ENCODE data around the gene CD47. TPM values are rescaled to one million over a fixed set of nuclear protein-coding genes. Genes with fewer than 3 reads are reported as not detected.

CD47 gene
- total and polyA plus RNA-seq, 10 of the 15 experiments (the other 5 are each of a cell fraction or from before 2014, with no cell fraction given): 22.9 to 175 (median 81.1) TPM

DNA sequence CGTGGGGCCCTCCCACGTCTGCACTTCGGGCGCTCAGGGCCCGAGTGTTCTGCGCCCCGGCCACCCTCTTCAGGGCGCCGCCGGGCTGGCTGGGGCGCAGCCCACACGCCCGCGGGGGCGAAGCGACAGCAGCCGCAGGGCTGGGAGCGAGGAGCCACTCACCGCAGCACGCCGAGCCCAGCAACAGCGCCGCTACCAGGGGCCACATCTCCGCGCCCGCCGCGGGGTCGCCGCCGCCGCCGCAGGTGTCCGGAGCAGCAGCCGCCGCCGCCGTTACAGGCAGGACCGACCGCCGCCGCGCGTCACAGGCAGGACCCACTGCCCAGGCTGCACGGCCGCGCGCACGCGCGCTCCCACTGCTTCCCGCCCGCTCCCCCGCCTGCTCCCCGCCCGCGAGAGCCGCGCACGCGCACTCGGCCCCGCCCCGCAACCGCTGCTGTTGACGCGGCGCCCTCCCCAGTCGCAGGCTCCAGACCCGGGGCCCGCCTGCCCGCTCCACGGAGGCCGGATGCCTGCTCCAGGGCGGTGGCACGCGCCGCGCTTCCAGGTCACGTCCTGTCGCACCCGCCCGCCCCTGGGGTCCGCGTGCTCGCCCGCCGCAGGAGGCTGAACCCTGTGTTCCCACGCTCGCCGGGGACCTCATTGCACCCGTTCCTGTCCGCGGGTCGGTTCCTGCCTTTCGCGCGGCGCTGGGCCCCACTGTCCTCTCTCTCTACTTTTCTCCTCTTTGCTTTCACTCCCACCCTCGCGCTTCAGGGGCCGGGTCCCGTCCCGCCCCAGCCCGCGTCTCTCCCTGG lies at the start of gene CD47 (continued):
- no peak for TF ChIP-seq HDAC2 (IDR thresholded peaks at IDR 0.05)
- no peak for TF ChIP-seq ATF7 (IDR thresholded peaks at IDR 0.05; ENCODE audit: low read depth)
- TF ChIP-seq, protein P1, sequence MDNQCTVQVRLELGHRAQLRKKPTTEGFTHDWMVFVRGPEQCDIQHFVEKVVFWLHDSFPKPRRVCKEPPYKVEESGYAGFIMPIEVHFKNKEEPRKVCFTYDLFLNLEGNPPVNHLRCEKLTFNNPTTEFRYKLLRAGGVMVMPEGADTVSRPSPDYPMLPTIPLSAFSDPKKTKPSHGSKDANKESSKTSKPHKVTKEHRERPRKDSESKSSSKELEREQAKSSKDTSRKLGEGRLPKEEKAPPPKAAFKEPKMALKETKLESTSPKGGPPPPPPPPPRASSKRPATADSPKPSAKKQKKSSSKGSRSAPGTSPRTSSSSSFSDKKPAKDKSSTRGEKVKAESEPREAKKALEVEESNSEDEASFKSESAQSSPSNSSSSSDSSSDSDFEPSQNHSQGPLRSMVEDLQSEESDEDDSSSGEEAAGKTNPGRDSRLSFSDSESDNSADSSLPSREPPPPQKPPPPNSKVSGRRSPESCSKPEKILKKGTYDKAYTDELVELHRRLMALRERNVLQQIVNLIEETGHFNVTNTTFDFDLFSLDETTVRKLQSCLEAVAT (IDR thresholded peaks at IDR 0.05): no peak
- no peak for TF ChIP-seq SRF (IDR thresholded peaks at IDR 0.05; ENCODE audit: low read depth in 2 of 2, low read length in 2 of 2)
- TF ChIP-seq, protein P2, sequence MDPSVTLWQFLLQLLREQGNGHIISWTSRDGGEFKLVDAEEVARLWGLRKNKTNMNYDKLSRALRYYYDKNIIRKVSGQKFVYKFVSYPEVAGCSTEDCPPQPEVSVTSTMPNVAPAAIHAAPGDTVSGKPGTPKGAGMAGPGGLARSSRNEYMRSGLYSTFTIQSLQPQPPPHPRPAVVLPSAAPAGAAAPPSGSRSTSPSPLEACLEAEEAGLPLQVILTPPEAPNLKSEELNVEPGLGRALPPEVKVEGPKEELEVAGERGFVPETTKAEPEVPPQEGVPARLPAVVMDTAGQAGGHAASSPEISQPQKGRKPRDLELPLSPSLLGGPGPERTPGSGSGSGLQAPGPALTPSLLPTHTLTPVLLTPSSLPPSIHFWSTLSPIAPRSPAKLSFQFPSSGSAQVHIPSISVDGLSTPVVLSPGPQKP (IDR thresholded peaks at IDR 0.05; ENCODE audit: low read depth, low read length): no peak
- TF ChIP-seq SMAD5 (IDR thresholded peaks at IDR 0.05; ENCODE audit: low read depth): no peak
- TF ChIP-seq ZNF384 (IDR thresholded peaks at IDR 0.05; ENCODE audit: borderline replicate concordance, low read depth, low read length): no peak
- TF ChIP-seq NFIC (IDR thresholded peaks at IDR 0.05; ENCODE audit: low read depth, low read length): no peak
- TF ChIP-seq LARP7 (IDR thresholded peaks at IDR 0.05): peak; percentile 94
- TF ChIP-seq, protein P3, sequence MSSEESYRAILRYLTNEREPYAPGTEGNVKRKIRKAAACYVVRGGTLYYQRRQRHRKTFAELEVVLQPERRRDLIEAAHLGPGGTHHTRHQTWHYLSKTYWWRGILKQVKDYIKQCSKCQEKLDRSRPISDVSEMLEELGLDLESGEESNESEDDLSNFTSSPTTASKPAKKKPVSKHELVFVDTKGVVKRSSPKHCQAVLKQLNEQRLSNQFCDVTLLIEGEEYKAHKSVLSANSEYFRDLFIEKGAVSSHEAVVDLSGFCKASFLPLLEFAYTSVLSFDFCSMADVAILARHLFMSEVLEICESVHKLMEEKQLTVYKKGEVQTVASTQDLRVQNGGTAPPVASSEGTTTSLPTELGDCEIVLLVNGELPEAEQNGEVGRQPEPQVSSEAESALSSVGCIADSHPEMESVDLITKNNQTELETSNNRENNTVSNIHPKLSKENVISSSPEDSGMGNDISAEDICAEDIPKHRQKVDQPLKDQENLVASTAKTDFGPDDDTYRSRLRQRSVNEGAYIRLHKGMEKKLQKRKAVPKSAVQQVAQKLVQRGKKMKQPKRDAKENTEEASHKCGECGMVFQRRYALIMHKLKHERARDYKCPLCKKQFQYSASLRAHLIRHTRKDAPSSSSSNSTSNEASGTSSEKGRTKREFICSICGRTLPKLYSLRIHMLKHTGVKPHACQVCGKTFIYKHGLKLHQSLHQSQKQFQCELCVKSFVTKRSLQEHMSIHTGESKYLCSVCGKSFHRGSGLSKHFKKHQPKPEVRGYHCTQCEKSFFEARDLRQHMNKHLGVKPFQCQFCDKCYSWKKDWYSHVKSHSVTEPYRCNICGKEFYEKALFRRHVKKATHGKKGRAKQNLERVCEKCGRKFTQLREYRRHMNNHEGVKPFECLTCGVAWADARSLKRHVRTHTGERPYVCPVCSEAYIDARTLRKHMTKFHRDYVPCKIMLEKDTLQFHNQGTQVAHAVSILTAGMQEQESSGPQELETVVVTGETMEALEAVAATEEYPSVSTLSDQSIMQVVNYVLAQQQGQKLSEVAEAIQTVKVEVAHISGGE (CRISPR knock-in tag; IDR thresholded peaks at IDR 0.05): no peak
- no peak for TF ChIP-seq KLF5 (IDR thresholded peaks at IDR 0.05; ENCODE audit: partially characterized antibody)
- TF ChIP-seq IKZF2 (IDR thresholded peaks at IDR 0.05): peak; percentile 14 to 21; a peak in 1 of 4 replicates
- TF ChIP-seq KDM1A (IDR thresholded peaks at IDR 0.05; ENCODE audit: borderline replicate concordance): no peak
- TF ChIP-seq MEF2A (IDR thresholded peaks at IDR 0.05; ENCODE audit: insufficient read depth, low read depth, low read length): no peak
- no peak for TF ChIP-seq JUND (IDR thresholded peaks at IDR 0.05; ENCODE audit: low read depth, low read length)
- TF ChIP-seq RUNX3 (IDR thresholded peaks at IDR 0.05; ENCODE audit: low read length): peak; percentile 32
- peak; percentile 67 for TF ChIP-seq NR2F1 (conservative IDR thresholded peaks at IDR 0.05)
- no peak for TF ChIP-seq TARDBP (IDR thresholded peaks at IDR 0.05; ENCODE audit: borderline replicate concordance)
- TF ChIP-seq KAT2A (conservative IDR thresholded peaks at IDR 0.05; ENCODE audit: control insufficient read depth, low read depth, low read length): no peak
- TF ChIP-seq, protein P4, sequence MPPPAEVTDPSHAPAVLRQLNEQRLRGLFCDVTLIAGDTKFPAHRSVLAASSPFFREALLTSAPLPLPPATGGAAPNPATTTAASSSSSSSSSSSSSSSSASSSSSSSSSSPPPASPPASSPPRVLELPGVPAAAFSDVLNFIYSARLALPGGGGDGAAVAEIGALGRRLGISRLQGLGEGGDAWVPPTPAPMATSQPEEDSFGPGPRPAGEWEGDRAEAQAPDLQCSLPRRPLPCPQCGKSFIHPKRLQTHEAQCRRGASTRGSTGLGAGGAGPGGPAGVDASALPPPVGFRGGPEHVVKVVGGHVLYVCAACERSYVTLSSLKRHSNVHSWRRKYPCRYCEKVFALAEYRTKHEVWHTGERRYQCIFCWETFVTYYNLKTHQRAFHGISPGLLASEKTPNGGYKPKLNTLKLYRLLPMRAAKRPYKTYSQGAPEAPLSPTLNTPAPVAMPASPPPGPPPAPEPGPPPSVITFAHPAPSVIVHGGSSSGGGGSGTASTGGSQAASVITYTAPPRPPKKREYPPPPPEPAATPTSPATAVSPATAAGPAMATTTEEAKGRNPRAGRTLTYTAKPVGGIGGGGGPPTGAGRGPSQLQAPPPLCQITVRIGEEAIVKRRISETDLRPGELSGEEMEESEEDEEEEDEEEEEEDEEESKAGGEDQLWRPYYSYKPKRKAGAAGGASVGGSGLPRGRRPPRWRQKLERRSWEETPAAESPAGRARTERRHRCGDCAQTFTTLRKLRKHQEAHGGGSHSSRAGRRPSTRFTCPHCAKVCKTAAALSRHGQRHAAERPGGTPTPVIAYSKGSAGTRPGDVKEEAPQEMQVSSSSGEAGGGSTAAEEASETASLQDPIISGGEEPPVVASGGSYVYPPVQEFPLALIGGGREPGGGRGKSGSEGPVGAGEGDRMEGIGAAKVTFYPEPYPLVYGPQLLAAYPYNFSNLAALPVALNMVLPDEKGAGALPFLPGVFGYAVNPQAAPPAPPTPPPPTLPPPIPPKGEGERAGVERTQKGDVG (CRISPR knock-in tag; IDR thresholded peaks at IDR 0.05): no peak
- no peak for TF ChIP-seq CBX5 (IDR thresholded peaks at IDR 0.05; ENCODE audit: low read depth)
- peak; percentile 69 to 93; a peak in 3 of 4 replicates for TF ChIP-seq BHLHE40 (IDR thresholded peaks at IDR 0.05; ENCODE audit: borderline replicate concordance in 1 of 2, low read depth in 2 of 2, low read length in 1 of 2)
- no peak for TF ChIP-seq SREBF2 (IDR thresholded peaks at IDR 0.05; ENCODE audit: low read length)
